HG03558 (cell line): Measurements from ENCODE around the gene TMEM170A.
"Not testable (repeated sequence)": the region's sequence is repeated elsewhere in the genome, so short reads cannot be mapped to it uniquely, and the experiment has no call there.

ENCODE experiments used
- ATAC-seq: cut with Tn5 transposase; IDR thresholded peaks from one replicate; pipeline ENCODE4 v1.9.1; 2021; ENCODE audit warnings: moderate number of reproducible peaks; ENCODE audit not compliant: unreplicated experiment; ENCODE audit errors: extremely low read depth

The TMEM170A gene

GRCh38 chr16:75482434-75483205 is 18.1 kb upstream of the TMEM170A start:
- ATAC-seq: no peak

- no peak for ATAC-seq
Observed at GRCh38 chr16:75481475-75481874, 17.0 kb upstream of the TMEM170A start.

GRCh38 chr16:75479421-75479990 is 15.0 kb upstream of the TMEM170A start:
- ATAC-seq: no peak

GRCh38 chr16:75478480-75479345 is 14.2 kb upstream of the TMEM170A start:
- ATAC-seq: no peak

GRCh38 chr16:75477680-75478473 is 13.4 kb upstream of the TMEM170A start:
- no peak for ATAC-seq

GRCh38 chr16:75476817-75477216 is 12.3 kb upstream of the TMEM170A start:
- no peak for ATAC-seq

- no peak for ATAC-seq
Observed at GRCh38 chr16:75475420-75475847, 10.9 kb upstream of the TMEM170A start.

GRCh38 chr16:75472908-75473877 is 8.7 kb upstream of the TMEM170A start:
- no peak for ATAC-seq

- ATAC-seq: no peak
Observed at GRCh38 chr16:75471723-75472633, 7.5 kb upstream of the TMEM170A start.

- no peak for ATAC-seq
Observed at GRCh38 chr16:75466760-75467159, 2.3 kb upstream of the TMEM170A start.

GRCh38 chr16:75463389-75464121 is 934 bp downstream of the TMEM170A start:
- not testable (repeated sequence) for ATAC-seq

- ATAC-seq: peak; percentile 22
Observed at GRCh38 chr16:75462806-75463205, 1.7 kb downstream of the TMEM170A start.

GRCh38 chr16:75461575-75461974 is 2.9 kb downstream of the TMEM170A start:
- ATAC-seq: no peak

GRCh38 chr16:75460446-75460845 is 4.0 kb downstream of the TMEM170A start:
- ATAC-seq: no peak

GRCh38 chr16:75459691-75460090 is 4.8 kb downstream of the TMEM170A start:
- ATAC-seq: no peak

- ATAC-seq: no peak
Observed at GRCh38 chr16:75458439-75458838, 6.0 kb downstream of the TMEM170A start.

GRCh38 chr16:75458029-75458428 is 6.5 kb downstream of the TMEM170A start:
- no peak for ATAC-seq
